GM13977 (cell line): Measurements from ENCODE around the gene FAHD1.
"Not testable (repeated sequence)": the region's sequence is repeated elsewhere in the genome, so short reads cannot be mapped to it uniquely, and the experiment has no call there.

Source experiments
- DNase-seq: peaks from one replicate; pipeline ENCODE4 v3.0.0; 2012; ENCODE audit warnings: low spot score
- CTCF ChIP-seq: IDR thresholded peaks from 2 replicates; pipeline ENCODE4 v1.5.1; 2012; ENCODE audit warnings: mild to moderate bottlenecking, control low read depth; ENCODE audit not compliant: insufficient read depth; ENCODE audit errors: extremely low read depth, missing control alignments
- in situ Hi-C: fragments of 300-500 bp; cut with MboI; formaldehyde crosslinking; loops from one replicate; pipeline ENCODE4 v1.12.0; 2022; ENCODE audit warnings: low sequenced_read_pairs, low pct_unique_long_range_greater_than_20kb, mixed read lengths, inconsistent platforms; ENCODE audit not compliant: unreplicated experiment

Gene FAHD1

GRCh38 chr16:1871974-1872635 lies 45.1 kb downstream of the FAHD1 start, which contains the start of gene MEIOB:
TSS of gene MEIOB (minus strand) at chr16:1872164. CDS start at chr16:1868175, 3,989 bp downstream.
- no peak for DNase-seq
- in situ Hi-C loops = no loop called here
- no peak for TF ChIP-seq CTCF

- DNase-seq = no peak
- no peak for TF ChIP-seq CTCF
- in situ Hi-C loops = no loop called here
Measured at GRCh38 chr16:1874854-1875253, 47.8 kb downstream of the FAHD1 start.

DNA sequence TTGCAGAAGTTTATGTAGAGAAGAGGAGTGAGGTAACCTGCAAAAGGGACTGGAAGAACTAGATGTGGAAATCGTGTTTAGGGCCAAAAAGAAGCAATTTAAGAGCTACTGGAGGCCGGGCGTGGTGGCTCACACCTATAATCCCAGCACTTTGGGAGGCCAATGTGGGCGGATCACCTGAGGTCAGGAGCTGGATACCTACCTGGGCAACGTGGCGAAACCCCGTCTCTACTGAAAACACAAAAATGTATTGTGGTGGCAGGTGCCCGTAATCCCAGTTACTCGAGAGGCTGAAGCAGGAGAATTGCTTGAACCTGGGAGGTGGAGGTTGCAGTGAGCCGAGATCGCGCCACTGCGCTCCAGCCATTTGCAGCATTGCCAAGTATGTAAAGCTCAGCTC lies 49.1 kb downstream of the FAHD1 start:
- in situ Hi-C loops, DNase-seq: not testable (repeated sequence)

- no peak for TF ChIP-seq CTCF
- peak; percentile 62 for DNase-seq
- in situ Hi-C loops = no loop called here
Measured at GRCh38 chr16:1876468-1876867, 49.5 kb downstream of the FAHD1 start.

GRCh38 chr16:1877089-1877488 lies 50.1 kb downstream of the FAHD1 start:
- TF ChIP-seq CTCF = no peak
- DNase-seq = no peak
- in situ Hi-C loops = no loop called here

GRCh38 chr16:1877804-1878203 lies 50.8 kb downstream of the FAHD1 start:
- no peak for DNase-seq
- no peak for TF ChIP-seq CTCF
- in situ Hi-C loops = no loop called here

DNA sequence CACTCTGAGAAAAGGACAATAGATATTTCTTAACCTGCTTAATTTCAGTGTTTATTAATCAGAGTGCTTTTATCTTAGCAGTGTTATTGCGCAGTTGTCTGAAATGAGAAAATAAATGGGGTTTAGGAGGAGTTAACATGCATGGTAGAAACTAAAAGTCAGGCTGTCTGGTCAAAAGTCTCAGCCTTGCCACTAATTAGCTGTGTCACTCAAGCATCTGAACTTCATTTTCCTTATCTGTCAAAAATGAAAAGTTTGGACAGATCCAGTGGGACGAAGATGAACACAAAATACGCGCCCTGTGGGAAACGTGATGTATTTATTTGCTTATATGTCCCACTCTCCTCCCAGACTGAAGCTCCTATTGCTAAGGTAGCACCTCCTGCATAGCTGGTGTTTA lies 51.2 kb downstream of the FAHD1 start:
- no peak for DNase-seq
- no peak for TF ChIP-seq CTCF
- in situ Hi-C loops = no loop called here
